HG03342 (cell line): ENCODE measurements around the gene SLC25A3.
"Not testable (repeated sequence)": the region's sequence is repeated elsewhere in the genome, so short reads cannot be mapped to it uniquely, and the experiment has no call there.

Experiments used
- ATAC-seq: cut with Tn5 transposase; IDR thresholded peaks from one replicate; pipeline ENCODE4 v1.9.1; 2021; ENCODE audit warnings: mild to moderate bottlenecking, moderate library complexity; ENCODE audit not compliant: unreplicated experiment

Gene SLC25A3

GRCh38 chr12:98593351-98594049, at the start of gene SLC25A3:
Gene SLC25A3 (plus strand): TSS chr12:98593686. CDS start chr12:98593979, 293 bp downstream.
- peak; percentile 99 for ATAC-seq

- ATAC-seq, result no peak
Measured at GRCh38 chr12:98543701-98544100, 49.8 kb upstream of the SLC25A3 start.

GRCh38 chr12:98544751-98545150, 48.7 kb upstream of the SLC25A3 start:
- ATAC-seq, result no peak

GRCh38 chr12:98549371-98550110, 43.9 kb upstream of the SLC25A3 start:
- ATAC-seq, result no peak

DNA sequence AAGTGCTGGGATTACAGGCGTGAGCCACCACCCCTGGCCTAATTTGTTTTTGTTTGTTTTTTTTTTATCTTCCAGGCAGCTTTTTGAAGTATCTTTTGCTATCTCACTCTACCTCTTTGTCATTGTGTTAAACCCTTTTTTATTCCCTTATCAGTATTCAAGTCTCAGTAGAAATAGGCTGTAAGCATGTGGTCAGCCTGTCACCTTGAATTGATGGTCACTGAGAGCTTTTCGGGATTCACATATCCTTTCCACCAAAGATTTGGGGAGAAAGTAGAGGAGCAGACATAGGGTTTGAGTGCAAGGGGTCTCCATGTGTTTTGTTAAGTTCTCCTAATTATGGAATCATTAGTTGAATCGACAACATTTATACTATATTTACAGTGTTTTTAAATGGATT, 41.7 kb upstream of the SLC25A3 start:
- no peak for ATAC-seq

DNA sequence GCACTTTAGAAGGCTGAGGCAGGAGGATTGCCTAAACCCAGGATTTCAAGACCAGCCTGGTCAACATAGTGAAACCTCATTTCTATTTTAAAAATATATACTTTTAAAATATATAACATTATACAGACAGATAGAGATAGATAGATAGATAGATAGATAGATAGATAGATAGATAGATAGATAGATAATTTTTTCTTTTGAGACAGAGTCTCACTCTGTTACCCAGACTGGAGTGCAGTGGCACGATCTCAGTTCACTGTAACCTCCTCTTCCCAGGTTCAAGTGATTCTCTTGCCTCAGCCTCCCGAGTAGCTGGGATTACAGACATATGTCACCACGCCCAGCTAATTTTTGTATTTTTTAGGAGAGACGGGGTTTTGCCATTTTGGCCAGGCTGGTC, 35.4 kb upstream of the SLC25A3 start:
- ATAC-seq, result not testable (repeated sequence)

DNA sequence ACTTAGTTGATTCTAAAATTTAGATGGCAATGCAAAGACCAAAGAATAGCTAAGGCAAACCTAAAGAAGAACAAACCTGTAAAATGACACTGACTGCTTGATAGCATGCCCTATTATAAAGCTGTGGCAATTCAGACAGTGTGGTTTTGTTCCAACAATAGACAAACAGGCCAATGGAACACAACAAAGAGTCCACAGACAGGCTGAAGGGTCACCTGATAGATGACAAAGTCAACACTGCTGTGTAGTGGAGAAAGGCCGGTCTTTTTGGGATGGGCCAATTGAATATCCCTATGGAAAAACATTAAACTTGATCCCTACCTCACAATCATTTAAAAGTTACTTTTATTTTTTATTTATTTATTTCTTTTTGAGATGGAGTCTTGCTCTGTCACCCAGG, 33.8 kb upstream of the SLC25A3 start:
- ATAC-seq, result no peak

DNA sequence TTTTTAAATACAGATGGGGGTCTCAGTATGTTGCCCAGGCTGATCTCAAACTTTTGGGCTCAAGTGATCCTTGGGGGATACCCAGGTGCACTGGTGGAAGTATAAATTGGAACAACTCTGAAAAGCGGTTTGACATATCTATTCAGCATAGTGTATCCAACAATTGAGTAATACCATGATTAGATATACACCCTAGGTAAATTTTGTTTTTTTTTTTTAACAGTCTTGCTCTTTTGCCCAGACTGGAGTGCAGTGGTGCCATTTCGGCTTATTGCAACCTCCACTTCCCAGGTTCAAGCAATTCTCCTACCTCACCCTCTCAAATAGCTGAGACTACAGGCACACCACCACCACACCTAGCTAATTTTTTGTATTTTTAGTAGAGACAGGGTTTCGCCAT, 31.6 kb upstream of the SLC25A3 start:
- ATAC-seq, result no peak

- no peak for ATAC-seq
Measured at GRCh38 chr12:98572010-98572409, 21.5 kb upstream of the SLC25A3 start.

GRCh38 chr12:98574110-98574509, 19.4 kb upstream of the SLC25A3 start:
- ATAC-seq, result no peak

DNA sequence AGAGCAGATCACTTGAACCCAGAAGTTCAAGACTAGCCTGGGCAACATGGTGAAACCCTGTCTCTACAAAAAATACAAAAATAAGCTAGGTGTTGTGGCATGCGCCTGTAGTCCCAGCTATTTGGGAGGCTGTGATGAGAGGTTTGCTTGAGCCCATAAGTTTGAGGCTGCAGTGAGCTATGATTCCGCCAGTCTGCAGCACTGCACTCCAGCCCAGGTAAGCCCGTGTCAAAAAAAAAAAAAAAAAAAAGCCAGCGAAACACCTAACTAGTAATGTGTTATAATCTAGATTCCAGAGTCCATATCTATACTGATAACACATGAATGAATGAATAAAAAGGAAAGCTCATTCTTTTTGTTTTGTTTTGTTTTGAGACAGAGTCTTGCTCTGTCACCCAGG, 18.5 kb upstream of the SLC25A3 start:
- ATAC-seq, result no peak

- ATAC-seq, result not testable (repeated sequence)
Measured at GRCh38 chr12:98576795-98577194, 16.7 kb upstream of the SLC25A3 start.

GRCh38 chr12:98578392-98578791, 15.1 kb upstream of the SLC25A3 start:
- no peak for ATAC-seq

- no peak for ATAC-seq
Measured at GRCh38 chr12:98578821-98579220, 14.7 kb upstream of the SLC25A3 start.

- ATAC-seq, result no peak
Measured at GRCh38 chr12:98579347-98579746, 14.1 kb upstream of the SLC25A3 start.

GRCh38 chr12:98579835-98580234, 13.7 kb upstream of the SLC25A3 start:
- no peak for ATAC-seq

GRCh38 chr12:98580695-98581094, 12.8 kb upstream of the SLC25A3 start:
- no peak for ATAC-seq

DNA sequence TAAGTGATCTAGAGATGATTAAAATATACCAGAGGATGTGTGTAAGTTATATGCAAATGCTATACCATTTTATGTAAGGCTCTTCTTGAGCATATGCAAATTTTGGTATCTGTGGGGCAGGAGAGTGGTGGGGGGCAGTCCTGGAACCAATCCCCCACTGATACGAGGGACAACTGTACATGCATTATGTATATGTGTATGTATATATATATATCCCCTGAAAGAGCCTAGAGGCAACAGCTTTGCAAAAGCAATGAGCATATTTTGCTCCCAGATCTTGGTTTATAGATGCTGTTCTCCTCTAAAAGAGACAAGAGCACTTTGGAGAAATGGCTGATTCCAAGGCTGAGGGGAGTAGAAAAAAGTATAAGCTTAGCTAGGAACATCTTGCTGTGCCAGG, 12.4 kb upstream of the SLC25A3 start:
- ATAC-seq, result no peak

GRCh38 chr12:98582093-98582492, 11.4 kb upstream of the SLC25A3 start:
- ATAC-seq, result no peak

- ATAC-seq, result no peak
Measured at GRCh38 chr12:98587084-98587483, 6.4 kb upstream of the SLC25A3 start.

GRCh38 chr12:98591209-98591608, 2.3 kb upstream of the SLC25A3 start:
- no peak for ATAC-seq

- ATAC-seq, result no peak
Measured at GRCh38 chr12:98592825-98593322, 612 bp upstream of the SLC25A3 start.
